Measurements from ENCODE around the gene H2BK1. TPM values are rescaled to one million over a fixed set of nuclear protein-coding genes. Genes with fewer than 3 reads are reported as not detected.

Gene H2BK1
- total RNA-seq, 1 experiment from 2014 or later = 0.87 TPM

- H3K36me3 Mint-ChIP-seq = peaks cover 61% of the 10 kb centered on the region
- POLR2A ChIA-PET = no interaction called here
These were observed 13.4 kb upstream of the H2BK1 start for GRCh38 chr7:151223728-151224127.

GRCh38 chr7:151218170-151218569 lies 7.9 kb upstream of the H2BK1 start:
- CTCF ChIA-PET = interaction anchor here (1.6 kb wide), 1 partner anchor 9 kb away, joined by 5 read pairs; the partner anchor contains the start of gene ABCF2

More at GRCh38 chr7:151223728-151224127, 13.4 kb upstream of the H2BK1 start:
- TF ChIP-seq SOX15 (CRISPR knock-in tag; IDR thresholded peaks at IDR 0.05) (no peak), ZNF416 (CRISPR knock-in tag; IDR thresholded peaks at IDR 0.05) (no peak), GRHL2 (CRISPR knock-in tag; IDR thresholded peaks at IDR 0.05; ENCODE audit: insufficient replicate concordance, severe bottlenecking) (no peak), ETV6 (CRISPR knock-in tag; IDR thresholded peaks at IDR 0.05) (no peak), ZNF396 (CRISPR knock-in tag; IDR thresholded peaks at IDR 0.05; ENCODE audit: borderline replicate concordance) (no peak), PREB (CRISPR knock-in tag; IDR thresholded peaks at IDR 0.05; ENCODE audit: borderline replicate concordance) (no peak), CREB1 (CRISPR knock-in tag; IDR thresholded peaks at IDR 0.05) (no peak)
- DNase-seq (ENCODE audit: low spot score) (no peak), ATAC-seq (no peak)
- Mint-ChIP-seq H3K4me1 (peaks cover 24% of the 10 kb centered on the region), H3K27me3 (ENCODE audit: low read depth) (no peaks in the 10 kb centered on the region), H3K27ac (no peak overlapping the region), H3K9me3 (no peaks in the 10 kb centered on the region), H3K4me3 (no peak overlapping the region)
- CTCF ChIA-PET = interaction anchor here (0.7 kb wide), 1 partner anchor 13 kb away, joined by 3 read pairs; no protein-coding TSS in a partner anchor

GRCh38 chr7:151215396-151215795 lies 5.1 kb upstream of the H2BK1 start:
- no peaks in the 10 kb centered on the region for H3K9me3 Mint-ChIP-seq
- no peak for ATAC-seq
- CTCF ChIA-PET = no interaction called here
- TF ChIP-seq CBFB (CRISPR knock-in tag; IDR thresholded peaks at IDR 0.05; ENCODE audit: low read depth) (no peak), ZNF232 (CRISPR knock-in tag; IDR thresholded peaks at IDR 0.05) (no peak), TEAD1 (CRISPR knock-in tag; IDR thresholded peaks at IDR 0.05) (no peak), ZMAT4 (CRISPR knock-in tag; IDR thresholded peaks at IDR 0.05) (no peak), STAT6 (CRISPR knock-in tag; conservative IDR thresholded peaks at IDR 0.05; ENCODE audit: low read depth) (no peak), HMGA2 (CRISPR knock-in tag; IDR thresholded peaks at IDR 0.05) (no peak)

More at GRCh38 chr7:151218170-151218569, 7.9 kb upstream of the H2BK1 start:
- Mint-ChIP-seq H3K27ac (no peak overlapping the region), H3K27me3 (ENCODE audit: low read depth) (no peaks in the 10 kb centered on the region), H3K4me3 (no peak overlapping the region), H3K9me3 (no peaks in the 10 kb centered on the region), H3K4me1 (no peaks in the 10 kb centered on the region), H3K36me3 (peaks cover 77% of the 10 kb centered on the region)
- DNase-seq (ENCODE audit: low spot score) (no peak), ATAC-seq (no peak)
- POLR2A ChIA-PET = no interaction called here
- TF ChIP-seq TEAD4 (CRISPR knock-in tag; IDR thresholded peaks at IDR 0.05) = no peak
- TF ChIP-seq ZMAT4 (CRISPR knock-in tag; IDR thresholded peaks at IDR 0.05) = no peak
- no peak for TF ChIP-seq ZNF138 (CRISPR knock-in tag; conservative IDR thresholded peaks at IDR 0.05)
- TF ChIP-seq STAT6 (CRISPR knock-in tag; conservative IDR thresholded peaks at IDR 0.05; ENCODE audit: low read depth) = no peak
- TF ChIP-seq ATF1 (CRISPR knock-in tag; IDR thresholded peaks at IDR 0.05) = no peak
- no peak for TF ChIP-seq USF1 (CRISPR knock-in tag; IDR thresholded peaks at IDR 0.05)
- TF ChIP-seq NFATC4 (CRISPR knock-in tag; IDR thresholded peaks at IDR 0.05) = no peak
- TF ChIP-seq NR2C2 (CRISPR knock-in tag; IDR thresholded peaks at IDR 0.05) = no peak
- no peak for TF ChIP-seq ELF4 (CRISPR knock-in tag; IDR thresholded peaks at IDR 0.05; ENCODE audit: low read depth)
- TF ChIP-seq ZNF219 (CRISPR knock-in tag; IDR thresholded peaks at IDR 0.05; ENCODE audit: borderline replicate concordance) = no peak
- no peak for TF ChIP-seq ZNF416 (CRISPR knock-in tag; IDR thresholded peaks at IDR 0.05)
- TF ChIP-seq JAZF1 (CRISPR knock-in tag; IDR thresholded peaks at IDR 0.05) = no peak

More at GRCh38 chr7:151215396-151215795, 5.1 kb upstream of the H2BK1 start:
- Mint-ChIP-seq H3K4me3 (no peak overlapping the region), H3K36me3 (peaks cover 58% of the 10 kb centered on the region), H3K27me3 (ENCODE audit: low read depth) (no peaks in the 10 kb centered on the region), H3K4me1 (peaks cover 7% of the 10 kb centered on the region), H3K27ac (no peak overlapping the region)
- POLR2A ChIA-PET = no interaction called here
- DNase-seq (ENCODE audit: low spot score) = no peak

All from WTC11 (cell line).